ENCODE data around the gene TRIM37.

TRIM37 gene

GRCh38 chr17:59067340-59067739, 39.3 kb downstream of the TRIM37 start:
- H3K4me3 ChIP-seq (ENCODE audit: low read length), result no peak overlapping the region
- H3K9me3 ChIP-seq (replicated peaks; ENCODE audit: insufficient read depth, low read length), result no peaks in the 10 kb centered on the region
- no peaks in the 10 kb centered on the region for H3K9me2 ChIP-seq (replicated peaks; ENCODE audit: insufficient read depth, low read length)
- H3K4me1 ChIP-seq (ENCODE audit: low read length), result no peaks in the 10 kb centered on the region
- no peaks in the 10 kb centered on the region for H3K79me2 ChIP-seq (ENCODE audit: low read length)
- no peaks in the 10 kb centered on the region for H3K27me3 ChIP-seq (replicated peaks; ENCODE audit: insufficient read depth, low read length)
- no peaks in the 10 kb centered on the region for H4K20me1 ChIP-seq (ENCODE audit: insufficient read depth, low read length)
- H3F3A ChIP-seq (ENCODE audit: insufficient read depth, low read length), result no peaks in the 10 kb centered on the region
- TF ChIP-seq CTCF (IDR thresholded peaks at IDR 0.05; ENCODE audit: low read length), result no peak
- TF ChIP-seq EZH2 (optimal IDR thresholded peaks at IDR 0.05; ENCODE audit: low read depth, low read length), result no peak
- no peak for TF ChIP-seq EZH2phosphoT487 (IDR thresholded peaks at IDR 0.05; ENCODE audit: low read length)
- DNase-seq, result no peak
- H3K27ac ChIP-seq (ENCODE audit: low read length), result no peak overlapping the region
- no peaks in the 10 kb centered on the region; the same call in 1 of the 2 replicates for H3K36me3 ChIP-seq (replicated peaks; ENCODE audit: insufficient read depth, low read length)
- no peak overlapping the region for H3K4me2 ChIP-seq (ENCODE audit: low read depth, low read length)
- no peak overlapping the region for H2AFZ ChIP-seq (ENCODE audit: low read length)
- no peak overlapping the region for H3K9ac ChIP-seq (ENCODE audit: low read length)

GRCh38 chr17:59062509-59062908, 44.2 kb downstream of the TRIM37 start:
- H3K9me2 ChIP-seq (replicated peaks; ENCODE audit: insufficient read depth, low read length), result no peaks in the 10 kb centered on the region
- no peak overlapping the region for H3K4me3 ChIP-seq (ENCODE audit: low read length)
- H3K79me2 ChIP-seq (ENCODE audit: low read length), result no peaks in the 10 kb centered on the region
- H3K4me2 ChIP-seq (ENCODE audit: low read depth, low read length), result no peak overlapping the region
- H3K27me3 ChIP-seq (replicated peaks; ENCODE audit: insufficient read depth, low read length), result no peaks in the 10 kb centered on the region
- H3K9me3 ChIP-seq (replicated peaks; ENCODE audit: insufficient read depth, low read length), result no peaks in the 10 kb centered on the region
- H3K27ac ChIP-seq (ENCODE audit: low read length), result no peak overlapping the region
- H2AFZ ChIP-seq (ENCODE audit: low read length), result no peak overlapping the region
- no peaks in the 10 kb centered on the region for H3K4me1 ChIP-seq (ENCODE audit: low read length)
- H3F3A ChIP-seq (ENCODE audit: insufficient read depth, low read length), result no peaks in the 10 kb centered on the region
- H3K9ac ChIP-seq (ENCODE audit: low read length), result no peak overlapping the region
- TF ChIP-seq EZH2 (optimal IDR thresholded peaks at IDR 0.05; ENCODE audit: low read depth, low read length) (no peak), CTCF (IDR thresholded peaks at IDR 0.05; ENCODE audit: low read length) (no peak), EZH2phosphoT487 (IDR thresholded peaks at IDR 0.05; ENCODE audit: low read length) (no peak)
- H4K20me1 ChIP-seq (ENCODE audit: insufficient read depth, low read length), result no peaks in the 10 kb centered on the region
- no peak for DNase-seq
- no peaks in the 10 kb centered on the region; the same call in 1 of the 2 replicates for H3K36me3 ChIP-seq (replicated peaks; ENCODE audit: insufficient read depth, low read length)

GRCh38 chr17:59056857-59057256, 49.8 kb downstream of the TRIM37 start:
- Histone ChIP-seq H4K20me1 (ENCODE audit: insufficient read depth, low read length) (no peaks in the 10 kb centered on the region), H3K27me3 (replicated peaks; ENCODE audit: insufficient read depth, low read length) (no peaks in the 10 kb centered on the region), H3K4me1 (ENCODE audit: low read length) (no peaks in the 10 kb centered on the region), H3K4me2 (ENCODE audit: low read depth, low read length) (no peak overlapping the region), H3K79me2 (ENCODE audit: low read length) (no peaks in the 10 kb centered on the region), H3K9me3 (replicated peaks; ENCODE audit: insufficient read depth, low read length) (no peaks in the 10 kb centered on the region), H3F3A (ENCODE audit: insufficient read depth, low read length) (no peaks in the 10 kb centered on the region), H3K27ac (ENCODE audit: low read length) (no peak overlapping the region), H3K4me3 (ENCODE audit: low read length) (no peak overlapping the region), H3K9me2 (replicated peaks; ENCODE audit: insufficient read depth, low read length) (no peaks in the 10 kb centered on the region), H3K36me3 (replicated peaks; ENCODE audit: insufficient read depth, low read length) (no peaks in the 10 kb centered on the region; the same call in 1 of the 2 replicates), H3K9ac (ENCODE audit: low read length) (no peak overlapping the region), H2AFZ (ENCODE audit: low read length) (no peak overlapping the region)
- DNase-seq, result no peak
- TF ChIP-seq EZH2phosphoT487 (IDR thresholded peaks at IDR 0.05; ENCODE audit: low read length) (no peak), CTCF (IDR thresholded peaks at IDR 0.05; ENCODE audit: low read length) (no peak), EZH2 (optimal IDR thresholded peaks at IDR 0.05; ENCODE audit: low read depth, low read length) (no peak)

Data from MM.1S (cell line).